ENCODE results near the gene COMMD7. TPM values are rescaled to one million over a fixed set of nuclear protein-coding genes. Genes with fewer than 3 reads are reported as not detected.

Gene COMMD7
- total and polyA plus RNA-seq, 2 of the 4 experiments (the other 2 are of a cell fraction): 51.8 to 67.5 TPM

DNA sequence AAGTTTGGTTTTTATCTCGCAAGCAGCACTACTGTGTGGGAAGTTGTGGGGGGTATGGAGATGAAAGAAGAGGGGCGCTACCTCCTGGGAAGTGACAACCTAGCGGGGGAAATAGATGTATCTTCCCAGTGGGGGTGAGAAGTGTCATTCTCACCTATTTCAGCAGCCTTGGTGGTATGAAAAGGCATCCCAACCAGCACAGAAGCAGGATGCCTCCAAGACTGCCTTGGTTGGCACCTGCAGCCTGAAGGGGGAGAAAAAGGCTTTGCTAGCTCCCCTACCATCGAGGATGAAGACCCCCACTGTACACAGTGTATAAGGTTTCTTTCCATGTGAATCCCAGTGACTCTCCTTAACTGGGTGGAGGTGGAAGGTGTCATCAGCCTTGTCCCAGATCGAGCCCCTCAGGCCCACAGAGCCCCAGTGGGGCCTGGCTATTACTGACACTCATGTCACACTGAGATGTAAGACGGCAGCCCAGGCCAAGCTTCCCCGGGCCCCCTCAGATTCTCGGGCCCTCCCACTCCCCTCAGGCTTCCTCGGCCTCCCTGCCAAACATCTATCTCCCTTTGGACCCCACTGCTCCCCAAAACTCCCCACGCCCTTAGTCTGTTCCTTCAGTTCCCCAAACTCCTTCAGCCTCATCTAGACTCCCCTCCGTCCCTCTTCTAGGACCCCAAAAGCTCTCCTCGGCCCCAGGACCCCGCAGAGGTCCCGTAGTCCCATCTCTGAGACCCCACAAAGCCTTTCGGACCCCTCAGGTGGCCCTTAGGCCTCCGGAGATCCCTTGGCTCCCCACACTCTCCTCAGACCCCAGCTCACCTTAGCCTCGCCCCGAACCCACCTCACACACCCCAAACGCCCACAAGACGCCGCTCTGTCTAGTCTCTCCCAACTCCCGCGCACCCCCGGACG is 688 bp downstream of the COMMD7 start:
- H2AK9ac ChIP-seq (replicated peaks; ENCODE audit: low read depth, low read length, poor library complexity): peak overlapping the region; percentile 96
- no peaks in the 10 kb centered on the region for H3K27me3 ChIP-seq (ENCODE audit: control insufficient read depth, insufficient read depth, low read length)
- H3K9ac ChIP-seq (ENCODE audit: low read depth, low read length): peak overlapping the region; percentile 99
- BruUV-seq (replicated peaks): no TSS peak
- peak overlapping the region; percentile 84 for H2BK120ac ChIP-seq (ENCODE audit: low read depth, low read length)
- H3K27ac ChIP-seq (ENCODE audit: insufficient read depth, low read length): peak overlapping the region; percentile 62
- peak overlapping the region; percentile 46 to 91 for H4K8ac ChIP-seq (ENCODE audit: low read depth in 2 of 2, low read length in 2 of 2)
- H4K91ac ChIP-seq (ENCODE audit: insufficient read depth, low read depth, low read length): peak overlapping the region; percentile 80
- H3K14ac ChIP-seq (replicated peaks; ENCODE audit: low read depth, low read length): peak overlapping the region; percentile 92
- no peak for TF ChIP-seq CEBPB (IDR thresholded peaks at IDR 0.05; ENCODE audit: low read depth, low read length)
- TF ChIP-seq RAD21 (IDR thresholded peaks at IDR 0.05; ENCODE audit: low read length): no peak
- no peak for TF ChIP-seq RFX5 (IDR thresholded peaks at IDR 0.05; ENCODE audit: low read depth, low read length)
- TF ChIP-seq RCOR1 (IDR thresholded peaks at IDR 0.05; ENCODE audit: insufficient replicate concordance, low read length): no peak
- DNase-seq: no peak
- ChIA-PET POLR2A (ENCODE audit: unreplicated experiment) (interaction anchor here (1.4 kb wide), 1 partner anchor 10 kb away, joined by 4 read pairs; no protein-coding TSS in a partner anchor), CTCF (interaction anchor here (0.6 to 1.0 kb wide), 2 partner anchors 21 to 61 kb away, joined by 3 to 4 read pairs; no protein-coding TSS in a partner anchor)
- dilution Hi-C loops (cut with HindIII; ENCODE audit: low sequenced_read_pairs, unreplicated experiment) (no loop called here), intact Hi-C loops (cut with micrococcal nuclease) (no loop called here), in situ Hi-C loops (cut with MboI; ENCODE audit: low sequenced_read_pairs) (no loop called here)
- whole genome bisulfite sequencing, 2 experiments (ENCODE audit: extremely low coverage in 2 of 2, insufficient read length in 1 of 2): 0% methylated on average over 11 of the region's 25 CpGs; no CpG with 5 or more reads in 1 of the 2 experiments
- peaks cover 19% of the 10 kb centered on the region for H3K4me1 ChIP-seq (ENCODE audit: control insufficient read depth, insufficient read depth, low read length)
- H3K23ac ChIP-seq (ENCODE audit: low read depth, low read length): peak overlapping the region; percentile 89
- H3K79me1 ChIP-seq (ENCODE audit: low read depth in 1 of 2, low read length in 2 of 2): peaks cover 18 to 55% of the 10 kb centered on the region in 2 experiments
- no peaks in the 10 kb centered on the region; the same call in 1 of the 2 replicates for H4K20me1 ChIP-seq (ENCODE audit: insufficient read depth, low read length)
- H2BK20ac ChIP-seq (ENCODE audit: low read depth, low read length): peak overlapping the region; percentile 76
- peak overlapping the region; percentile 55 for H3K18ac ChIP-seq (ENCODE audit: low read depth, low read length)
- H3K36me3 ChIP-seq (ENCODE audit: control insufficient read depth, insufficient read depth, low read length): no peaks in the 10 kb centered on the region
- peak overlapping the region; percentile 96 for H3K4me2 ChIP-seq (ENCODE audit: low read depth, low read length)
- peak overlapping the region; percentile 93 for H2AFZ ChIP-seq (replicated peaks; ENCODE audit: low read length, poor library complexity)
- H3K4ac ChIP-seq (ENCODE audit: low read depth, low read length): peak overlapping the region; percentile 76
- peak overlapping the region; percentile 91 for H4K5ac ChIP-seq (ENCODE audit: low read depth, low read length)
- H2BK5ac ChIP-seq (ENCODE audit: low read depth, low read length, poor library complexity, severe bottlenecking): peak overlapping the region; percentile 72
- H2AK5ac ChIP-seq (ENCODE audit: low read depth, low read length): peak overlapping the region; percentile 77
- peak overlapping the region; percentile 90; the same call in 1 of the 3 replicates for H2BK15ac ChIP-seq (ENCODE audit: low read depth, low read length)
- peak overlapping the region; percentile 89 for H3K4me3 ChIP-seq (ENCODE audit: insufficient read depth, low read depth, low read length)
- H3K9me3 ChIP-seq (ENCODE audit: control insufficient read depth, insufficient read depth, low read length): no peaks in the 10 kb centered on the region
- peaks cover 10% of the 10 kb centered on the region for H3K9me1 ChIP-seq (ENCODE audit: insufficient read depth, low read length)
- ATAC-seq (ENCODE audit: low read depth): no peak; the same call in 1 of the 2 replicates
- H3K56ac ChIP-seq (ENCODE audit: extremely low read depth, insufficient read depth, low read length): peak overlapping the region; percentile 86

Measured in IMR-90 (cell line).